Measurements from ENCODE around the gene ARX. TPM values are rescaled to one million over a fixed set of nuclear protein-coding genes. Genes with fewer than 3 reads are reported as not detected.

ARX gene
- polyA plus RNA-seq, 12 donors, result 3.2 to 7.2 (median 5.0) TPM; not detected in 1

DNA sequence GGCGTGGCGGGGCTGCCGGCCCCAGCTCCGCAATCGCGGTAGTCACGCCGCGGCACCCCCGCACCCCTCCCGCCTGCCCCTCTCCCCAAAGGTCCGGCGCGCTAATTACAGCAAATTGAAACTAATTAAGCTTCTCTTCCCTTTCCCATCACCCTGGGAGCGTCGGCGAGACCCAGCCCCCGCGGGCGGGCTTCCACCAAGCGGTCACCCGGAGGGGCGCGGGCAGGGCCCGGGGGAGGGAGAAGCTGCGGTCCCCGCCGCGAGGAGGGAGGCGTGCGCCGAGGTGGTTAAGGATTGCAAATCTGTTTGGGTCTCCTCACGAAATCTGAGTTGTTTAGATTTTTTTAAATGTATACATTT is 13.1 kb downstream of the ARX start:
- no peak for DNase-seq

DNA sequence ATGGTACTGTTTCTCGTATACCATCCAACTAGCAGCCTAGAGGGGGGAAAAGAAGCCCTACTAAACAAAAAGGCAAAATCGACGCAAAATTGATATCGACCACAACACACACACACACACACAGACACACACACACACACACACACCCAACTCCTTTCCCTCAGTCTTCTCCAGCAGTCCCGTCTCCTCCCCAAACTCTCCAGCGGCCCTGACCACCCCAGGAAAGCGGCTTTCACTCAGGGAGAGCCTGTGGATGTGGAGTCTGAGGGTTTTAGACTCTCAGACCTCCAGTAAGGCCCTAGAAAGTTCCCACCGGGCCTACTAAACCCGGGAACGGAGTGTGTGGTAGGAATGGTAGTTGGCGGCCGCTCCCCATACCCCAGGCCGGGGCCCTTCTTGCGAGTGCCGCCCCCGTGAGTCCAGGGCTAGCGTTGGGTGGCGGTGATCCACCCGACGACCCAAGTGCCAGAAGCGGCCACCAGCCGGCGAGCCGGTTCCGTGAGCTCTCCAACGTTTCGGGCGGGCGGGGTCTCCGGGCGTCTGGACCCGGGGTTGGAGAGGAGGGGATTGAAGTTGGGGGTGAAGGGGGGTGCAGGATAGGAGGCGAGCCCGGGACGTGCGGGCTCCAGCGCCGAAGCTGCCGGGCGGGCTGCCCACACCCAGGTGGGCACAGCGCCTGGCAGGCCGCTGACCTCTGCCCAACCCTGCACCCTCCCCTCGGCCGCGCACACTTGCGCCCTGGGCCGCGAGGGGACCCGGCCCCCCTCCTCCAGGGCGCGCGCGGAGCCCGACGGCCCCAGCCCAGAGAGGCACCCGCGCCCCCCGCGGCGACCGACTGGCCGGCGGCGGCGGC is 13.7 kb downstream of the ARX start:
- DNase-seq, result no peak

DNA sequence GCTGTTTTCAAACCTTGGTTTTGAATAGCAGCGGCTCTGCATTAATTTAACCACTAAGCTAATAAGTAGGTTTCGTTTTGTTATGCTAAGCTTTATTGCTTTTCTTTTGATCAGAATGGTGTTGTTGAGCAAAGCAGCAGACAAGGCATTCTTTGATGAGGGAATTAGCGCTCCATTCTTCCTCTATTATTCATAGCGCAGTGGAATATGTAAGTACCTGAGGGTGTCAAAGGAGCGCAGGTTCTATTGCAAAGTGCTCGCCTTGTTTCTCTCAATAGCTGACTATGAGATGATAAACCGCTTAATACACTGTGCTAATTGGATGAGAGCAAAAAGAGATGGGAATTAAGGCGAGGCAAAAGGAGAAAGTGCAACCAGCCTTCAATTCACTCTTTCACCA is 16.3 kb downstream of the ARX start:
- no peak for DNase-seq

DNA sequence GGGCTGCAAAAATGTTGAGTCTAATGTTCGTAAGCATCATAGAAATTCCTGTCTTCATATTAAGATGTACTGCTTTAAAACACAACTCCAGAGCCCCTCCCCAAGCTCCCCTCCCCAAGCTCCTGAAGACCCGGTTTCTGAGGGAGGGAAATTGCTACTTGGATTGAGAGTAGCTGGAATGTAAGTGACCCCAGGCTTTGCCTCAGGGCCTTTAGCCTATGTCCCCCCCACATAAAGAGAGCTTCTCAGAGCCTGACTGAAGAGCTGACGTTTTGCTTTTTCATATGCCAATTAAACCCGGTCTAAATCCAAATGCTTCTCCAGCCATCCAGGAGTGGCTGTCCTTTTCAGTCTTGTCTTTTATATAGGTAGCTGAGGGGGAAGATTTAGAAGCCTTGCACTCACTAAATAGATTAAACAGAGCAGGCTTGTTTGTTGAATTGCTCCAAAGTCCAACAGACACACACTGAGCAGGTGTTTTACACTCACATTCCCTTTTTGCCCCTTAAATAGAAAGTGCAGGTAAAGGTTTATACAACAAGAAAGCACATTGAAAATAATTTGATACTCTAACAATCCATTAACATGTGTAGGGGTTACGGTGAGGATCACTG is 19.6 kb downstream of the ARX start:
- DNase-seq, result no peak

DNA sequence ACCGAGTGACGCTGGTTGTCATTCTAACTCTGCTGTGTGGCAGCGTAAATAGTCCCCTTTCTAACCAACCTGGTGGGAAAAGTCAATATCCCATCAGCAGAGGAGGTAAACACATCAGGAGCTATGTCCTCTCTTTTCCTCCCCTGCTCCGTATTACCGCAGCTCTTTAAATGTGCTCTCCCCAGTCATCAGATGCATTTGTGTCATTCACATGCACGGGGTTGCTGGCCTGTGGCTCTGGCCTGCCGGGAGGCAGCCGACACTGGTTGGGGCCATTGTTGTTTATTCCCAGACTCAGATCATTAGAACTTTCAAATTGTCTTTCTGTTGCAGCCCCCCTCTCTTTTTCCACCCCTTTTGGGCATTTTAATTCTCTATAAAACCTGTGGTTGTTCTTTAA is 21.9 kb downstream of the ARX start:
- DNase-seq, result no peak

DNA sequence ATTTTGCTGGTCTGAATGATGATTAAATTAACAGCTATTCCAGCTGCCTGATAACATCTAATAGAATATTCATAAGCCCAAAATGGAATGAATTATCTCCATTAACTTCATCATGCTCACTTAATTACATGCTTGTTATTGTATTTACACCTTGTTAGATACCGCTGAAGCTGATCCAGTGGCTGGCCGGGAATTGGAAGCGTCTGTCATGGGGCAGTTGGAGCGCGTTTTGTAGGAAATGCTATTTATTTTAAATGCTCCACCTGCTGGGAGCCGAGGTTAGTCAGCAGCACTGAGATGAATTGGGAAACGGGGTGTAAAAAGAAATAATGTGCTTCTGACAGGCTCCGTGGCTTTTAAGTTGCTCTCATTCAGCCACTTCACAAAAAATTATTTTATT is 25.2 kb downstream of the ARX start:
- no peak for DNase-seq

DNA sequence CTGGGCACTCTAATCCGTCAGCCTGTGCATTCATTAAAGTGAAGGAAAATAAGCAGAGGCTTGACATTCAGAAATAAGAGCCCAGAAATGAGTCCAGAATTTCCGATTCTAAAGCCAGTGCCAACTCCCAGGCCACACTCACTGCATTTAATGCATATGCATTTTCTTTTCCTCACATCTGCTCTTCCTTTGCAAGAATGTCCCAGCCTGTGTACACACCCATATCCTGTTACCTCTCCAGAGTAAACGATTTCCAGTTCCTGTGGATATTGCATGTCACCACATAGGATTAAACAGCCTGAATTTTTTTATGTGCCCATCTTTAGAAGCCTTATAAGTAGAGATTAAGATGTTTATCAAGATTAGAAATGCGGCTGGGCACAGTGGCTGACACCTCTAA is 27.5 kb downstream of the ARX start:
- DNase-seq, result no peak

DNA sequence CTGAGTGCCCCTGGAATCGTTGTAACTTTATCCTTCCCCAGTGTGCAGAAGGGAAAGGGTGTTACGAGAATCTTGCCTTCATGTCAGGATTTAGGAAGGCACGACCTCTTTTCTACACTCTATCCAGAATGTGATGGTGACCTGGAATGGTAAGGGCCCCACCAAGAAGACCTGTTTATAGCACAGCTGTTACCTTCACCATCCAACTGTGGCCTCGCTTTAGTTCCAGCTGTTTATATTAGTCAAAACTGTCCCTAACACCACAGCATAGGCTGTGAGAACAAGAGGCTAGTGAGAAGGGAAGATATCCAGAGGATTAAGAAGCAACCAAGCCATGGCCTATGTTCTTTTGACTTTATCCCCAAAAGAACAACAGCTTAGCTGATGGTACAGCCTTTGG is 28.0 kb downstream of the ARX start:
- no peak for DNase-seq

DNA sequence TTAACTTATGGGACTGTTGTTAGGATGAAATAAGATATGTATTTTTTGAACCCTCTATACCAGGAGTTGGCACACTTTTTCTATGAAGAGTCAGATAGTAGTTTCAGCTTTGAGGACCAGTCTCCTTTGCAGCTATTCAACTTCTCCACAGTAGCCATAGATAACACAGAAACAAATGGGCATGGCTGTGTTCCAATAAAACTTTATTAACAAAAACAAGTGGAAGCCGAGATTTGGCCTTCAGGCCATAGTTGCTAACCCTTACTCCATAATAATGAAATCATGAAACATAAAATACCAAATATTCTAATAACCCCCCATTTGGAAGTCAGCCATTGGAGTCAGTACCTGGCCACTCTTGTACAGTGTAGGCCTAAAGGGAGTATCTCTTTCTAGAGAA is 30.6 kb downstream of the ARX start:
- DNase-seq, result no peak

DNA sequence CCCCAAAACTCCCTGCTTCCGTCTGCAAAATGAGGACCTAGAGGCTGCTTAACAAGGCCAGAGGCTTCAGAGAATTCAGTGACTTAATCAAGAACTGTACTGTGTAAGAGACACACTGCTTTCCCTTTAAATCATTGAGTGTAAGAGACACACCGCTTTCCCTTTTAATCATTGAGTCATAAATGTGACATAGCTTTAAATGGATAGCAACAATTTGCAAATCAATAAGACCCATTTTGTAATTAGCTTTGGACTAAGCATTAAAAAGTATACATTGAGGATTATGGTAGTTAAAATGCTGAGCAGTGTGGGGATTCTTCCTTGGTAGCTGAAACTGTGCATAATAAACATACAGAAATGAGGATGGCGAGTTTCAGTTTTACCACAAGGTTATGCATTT is 31.8 kb downstream of the ARX start:
- no peak for DNase-seq

DNA sequence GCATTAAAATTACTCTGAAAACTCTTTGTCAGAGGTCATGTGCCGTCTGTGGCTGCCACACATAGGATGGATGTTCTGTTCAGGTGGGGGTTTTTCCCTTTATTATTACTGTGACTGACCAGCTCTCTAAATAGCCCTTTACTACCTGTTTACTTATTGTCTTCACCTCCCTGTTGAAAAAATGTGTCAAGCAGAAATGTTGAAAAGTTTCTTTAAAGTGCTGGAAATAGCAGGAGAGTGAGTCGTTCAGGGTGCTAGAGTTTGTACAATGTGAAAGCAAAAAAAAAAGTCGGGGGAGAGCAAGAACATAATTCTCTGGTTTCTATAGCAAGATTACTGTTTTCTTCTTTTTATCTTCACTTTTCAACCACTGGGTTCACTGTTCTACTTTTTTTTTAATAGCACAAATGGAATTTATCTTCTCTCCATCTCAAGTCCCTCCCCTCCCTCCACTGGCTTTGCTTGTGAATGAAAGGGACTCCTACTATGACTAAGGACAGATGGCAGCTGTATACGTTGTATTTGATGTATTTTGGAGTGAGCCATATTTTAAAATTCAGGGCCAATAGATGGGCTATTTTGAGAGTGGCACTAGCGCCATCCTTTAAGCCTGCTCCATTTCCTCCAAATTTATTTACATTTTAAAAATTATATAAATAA is 33.3 kb downstream of the ARX start:
- DNase-seq, result no peak

DNA sequence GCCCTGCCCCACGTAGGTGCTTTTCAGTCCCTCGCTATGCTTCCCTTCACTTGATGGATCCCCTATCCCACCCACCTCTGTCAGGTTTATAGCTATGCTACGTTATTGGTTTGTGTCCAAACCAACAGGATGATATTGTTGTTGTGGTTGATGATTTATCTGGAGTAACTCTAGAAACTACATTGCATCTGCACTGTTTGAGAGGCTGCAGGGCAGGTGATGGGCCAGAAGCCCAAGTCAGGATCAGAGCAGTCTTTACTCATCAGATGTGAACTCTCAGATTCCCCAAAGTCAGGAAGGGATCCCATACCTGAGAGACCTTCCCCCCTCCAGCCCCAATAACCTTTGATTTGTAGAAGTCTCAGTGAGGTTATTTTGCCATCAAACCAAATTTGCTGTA is 34.7 kb downstream of the ARX start:
- DNase-seq, result no peak

DNA sequence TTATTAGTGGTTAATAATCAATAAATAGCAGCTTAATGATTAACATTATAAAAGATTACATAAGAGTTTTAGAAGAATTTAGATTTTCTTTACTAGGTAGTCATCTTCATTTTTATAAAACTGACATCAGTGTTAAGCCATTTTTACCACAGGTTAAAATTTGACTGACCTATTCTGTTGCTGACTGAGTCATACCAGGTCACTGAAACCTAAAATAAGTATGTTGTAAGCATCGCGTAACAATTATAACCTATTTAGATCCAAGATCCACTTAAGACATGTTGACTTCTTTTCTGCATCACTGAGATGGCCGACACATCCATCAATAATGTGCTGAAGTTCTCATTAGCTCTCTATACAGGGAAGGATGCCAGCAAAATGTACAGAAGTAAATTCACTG is 36.7 kb downstream of the ARX start:
- DNase-seq, result no peak

DNA sequence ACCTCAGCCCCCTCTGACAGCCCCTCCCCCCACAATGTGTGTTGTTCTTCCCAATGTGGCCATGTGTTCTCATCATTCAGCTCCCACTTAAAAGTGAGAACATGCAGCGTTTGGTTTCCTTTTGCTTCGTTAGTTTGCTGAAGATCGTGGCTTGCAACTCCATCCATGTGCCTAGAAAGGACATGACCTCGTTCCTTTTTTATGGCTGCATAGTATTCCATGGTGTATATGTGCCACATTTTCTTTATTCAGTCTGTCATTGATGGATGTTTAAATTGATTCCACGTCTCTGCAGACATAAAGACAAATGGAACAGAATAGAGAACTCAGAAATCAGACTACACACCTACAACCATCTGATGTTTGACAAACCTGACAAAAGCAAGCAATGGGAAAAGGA is 46.0 kb downstream of the ARX start:
- no peak for DNase-seq

DNA sequence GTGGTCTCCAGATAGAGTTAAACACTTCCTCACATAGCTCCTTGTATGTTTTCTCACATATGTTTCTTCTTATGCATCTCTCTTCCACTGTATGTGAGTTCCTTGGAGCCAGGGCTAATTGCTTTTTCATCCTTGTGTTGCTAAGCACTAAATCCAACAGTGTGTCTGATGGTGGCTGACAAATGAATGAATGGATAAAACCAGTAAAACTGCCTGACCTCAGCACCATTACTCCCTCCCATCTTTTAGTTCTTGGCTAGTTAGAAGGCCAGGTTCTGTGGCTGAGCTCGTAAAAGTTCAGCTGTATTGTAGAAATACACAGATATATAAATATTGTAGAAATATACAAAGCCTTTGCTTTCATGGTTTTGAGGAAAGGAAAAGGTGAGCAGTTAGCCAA is 50.4 kb downstream of the ARX start:
- DNase-seq, result no peak

DNA sequence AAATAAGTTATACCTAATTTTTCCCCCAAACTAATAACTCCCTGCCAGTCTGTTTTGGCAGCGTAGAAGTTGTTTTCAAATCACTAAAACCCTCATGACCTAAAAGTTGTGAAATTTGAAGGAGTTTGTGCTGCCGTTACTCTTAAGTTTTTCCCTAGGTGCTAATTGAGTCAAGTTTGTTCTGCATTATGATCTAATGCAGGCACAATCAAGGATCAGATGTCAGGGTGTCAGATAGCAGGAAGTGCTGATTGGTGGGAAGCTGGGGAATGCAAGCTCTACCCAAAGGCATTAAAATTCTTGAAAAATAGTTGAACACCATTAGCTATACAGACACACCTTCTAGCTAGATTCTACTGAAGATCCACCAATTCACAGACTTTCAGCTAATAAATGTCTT is 51.9 kb downstream of the ARX start:
- DNase-seq, result no peak

DNA sequence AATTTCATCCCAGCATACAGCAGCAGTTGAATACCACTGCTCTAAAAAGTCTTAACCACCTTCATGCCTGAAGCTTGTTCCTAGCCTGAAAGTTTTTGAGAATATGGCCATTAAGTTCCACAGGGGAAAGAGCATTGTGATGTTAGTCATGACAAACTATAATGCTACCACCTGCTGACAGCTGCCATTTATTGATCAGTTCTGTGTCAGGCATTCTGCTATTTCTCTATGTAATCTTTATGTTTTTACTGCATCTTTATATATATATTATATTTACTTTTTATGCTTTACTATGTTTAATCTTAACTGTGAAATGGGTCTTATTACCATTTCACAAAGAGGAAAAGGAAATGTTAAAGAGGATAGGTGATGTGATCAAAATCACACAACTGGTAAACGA is 54.0 kb downstream of the ARX start:
- no peak for DNase-seq

DNA sequence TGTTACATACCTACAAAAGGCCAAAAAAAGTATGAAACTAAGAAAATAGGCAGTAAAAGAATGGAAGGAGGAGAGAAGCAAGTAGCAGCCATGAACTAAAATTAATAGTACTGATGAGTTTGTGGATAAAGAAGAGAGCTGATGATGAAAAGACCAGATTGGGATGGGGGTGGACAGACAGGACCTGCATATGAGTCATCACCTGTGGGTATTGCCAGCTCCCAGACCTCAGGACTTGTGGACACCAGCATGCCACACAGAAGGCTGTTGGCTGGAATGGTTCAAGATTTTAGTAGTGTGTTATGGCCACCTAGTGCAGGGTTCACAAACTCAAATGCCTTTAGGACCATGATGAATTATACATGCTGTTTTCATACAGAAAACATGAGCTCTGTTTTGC is 58.9 kb downstream of the ARX start:
- no peak for DNase-seq

DNA sequence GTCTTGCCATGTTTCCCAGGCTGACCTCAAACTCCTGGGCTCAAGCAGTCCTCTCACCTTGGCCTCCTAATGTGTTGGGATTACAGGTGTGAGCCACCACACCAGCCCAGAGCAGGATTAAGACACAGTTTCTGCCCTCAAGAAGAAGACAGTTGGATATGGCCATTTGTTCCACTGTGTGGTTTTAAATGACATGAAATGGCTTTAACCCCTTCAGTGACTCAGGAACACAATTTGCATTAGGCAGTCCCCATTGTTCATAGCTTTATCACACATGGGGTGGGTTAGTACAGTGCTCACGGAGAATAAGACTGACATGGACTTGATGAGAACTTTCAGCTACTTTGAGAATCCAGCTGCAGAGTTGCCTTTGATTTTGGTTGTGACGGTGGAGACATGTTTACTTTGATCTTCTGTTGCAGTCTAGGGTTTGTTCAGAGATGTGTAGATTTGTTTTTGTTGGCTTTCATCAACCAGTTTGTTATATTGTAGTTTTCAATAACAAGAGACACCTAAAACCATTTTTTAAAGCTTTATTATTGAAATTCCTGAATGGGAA is 60.3 kb downstream of the ARX start:
- no peak for DNase-seq

DNA sequence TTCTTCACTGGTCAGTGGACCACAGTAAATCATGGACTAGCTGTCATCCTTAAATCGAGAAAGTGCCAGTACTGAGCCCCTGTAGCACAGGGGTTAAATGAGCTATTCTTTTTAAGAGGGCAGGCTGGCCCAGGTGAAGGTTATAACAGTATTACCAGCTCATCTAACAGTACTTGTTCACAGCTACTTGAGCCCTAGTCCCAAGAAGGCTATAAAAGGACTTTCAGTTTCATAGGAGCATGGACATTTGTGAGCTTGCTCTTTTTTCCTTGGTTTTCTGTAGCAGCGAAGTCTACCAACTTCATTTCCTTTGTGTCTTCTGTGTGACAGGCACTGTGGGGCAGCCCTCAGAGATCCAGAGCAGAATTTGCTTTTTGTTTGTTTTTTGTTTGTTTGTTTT is 61.0 kb downstream of the ARX start:
- DNase-seq, result no peak

All from muscle of arm (tissue), 12 donors.